NCI-H2107 treated with DMSO at 0.1 percent for 48 hours (cell line): Measurements from ENCODE around the gene TMEM179.

Experiments
- DNase-seq: peaks from one replicate; lab custom pipeline; 2025; ENCODE audit not compliant: unreplicated experiment; lab: John Stamatoyannopoulos, UW

TMEM179 gene

GRCh38 chr14:104546591-104547309 is 57.8 kb downstream of the TMEM179 start:
- DNase-seq, result no peak

GRCh38 chr14:104545942-104546501 is 58.5 kb downstream of the TMEM179 start:
- DNase-seq, result no peak

DNA sequence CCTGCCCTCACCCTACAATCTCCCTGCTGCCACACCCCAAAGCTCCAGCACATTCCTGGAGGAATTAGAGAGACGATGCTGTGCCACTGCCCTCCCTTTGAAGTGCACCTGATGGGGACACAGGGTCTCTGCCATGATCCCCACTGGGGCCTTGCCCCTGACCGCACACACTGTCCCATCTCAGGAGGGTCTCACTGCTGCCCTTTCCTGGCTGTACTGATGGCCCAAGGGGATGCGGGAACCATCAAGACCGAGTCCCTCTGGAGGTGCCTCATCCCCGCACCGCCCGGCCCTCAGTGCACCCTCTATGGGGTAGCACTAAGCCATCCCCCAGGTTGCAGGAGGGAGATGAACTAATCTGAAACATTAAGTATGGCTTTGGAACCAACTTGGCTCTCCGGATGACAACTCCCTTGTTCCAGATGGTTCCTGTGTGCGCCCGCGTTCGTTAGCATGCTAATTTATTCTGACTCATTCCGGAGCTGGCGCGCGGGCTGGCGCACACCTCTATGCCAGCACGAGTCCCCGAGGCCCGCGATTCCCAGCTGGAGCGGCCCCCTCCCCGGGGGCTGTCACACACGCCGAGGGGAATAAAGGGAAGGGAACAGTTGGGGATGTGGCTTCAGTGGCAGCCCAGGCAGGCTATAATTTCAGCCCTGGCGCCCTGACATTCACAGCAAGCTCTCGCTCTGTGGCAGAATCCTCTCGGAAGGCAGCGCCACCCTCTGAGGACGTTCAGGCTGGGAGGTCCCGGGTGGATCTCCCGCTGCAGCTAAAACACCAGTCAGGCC is 59.2 kb downstream of the TMEM179 start:
- DNase-seq, result no peak

DNA sequence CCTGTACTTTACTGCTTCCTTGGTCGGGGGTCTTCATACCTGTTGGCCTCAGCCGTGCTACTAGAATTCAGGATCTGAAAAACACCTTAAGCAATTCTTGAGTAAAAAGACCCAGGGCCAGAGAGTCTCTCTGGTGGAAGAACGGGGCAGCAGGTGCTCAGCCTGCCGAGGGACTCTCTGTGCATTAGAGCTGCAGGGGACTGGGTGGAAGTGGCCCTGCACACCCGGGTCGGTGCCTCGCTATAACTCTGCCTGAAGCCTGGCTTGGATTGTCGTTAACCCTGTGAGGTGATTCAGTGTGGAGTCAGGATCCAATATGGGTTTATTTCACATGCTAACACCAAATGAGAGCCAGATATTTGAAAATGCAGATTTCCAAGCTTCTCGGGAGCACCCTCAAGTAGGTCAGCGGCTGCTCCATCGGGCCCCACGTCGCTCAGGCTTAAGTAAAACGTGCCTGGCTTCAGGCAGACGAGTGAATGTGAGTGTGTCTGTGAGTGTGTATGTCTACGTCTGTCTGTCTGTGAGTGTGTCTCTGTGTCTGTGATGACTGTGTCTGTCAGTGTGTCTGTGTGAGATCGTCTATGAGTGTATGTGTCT is 60.1 kb downstream of the TMEM179 start:
- DNase-seq, result no peak

DNA sequence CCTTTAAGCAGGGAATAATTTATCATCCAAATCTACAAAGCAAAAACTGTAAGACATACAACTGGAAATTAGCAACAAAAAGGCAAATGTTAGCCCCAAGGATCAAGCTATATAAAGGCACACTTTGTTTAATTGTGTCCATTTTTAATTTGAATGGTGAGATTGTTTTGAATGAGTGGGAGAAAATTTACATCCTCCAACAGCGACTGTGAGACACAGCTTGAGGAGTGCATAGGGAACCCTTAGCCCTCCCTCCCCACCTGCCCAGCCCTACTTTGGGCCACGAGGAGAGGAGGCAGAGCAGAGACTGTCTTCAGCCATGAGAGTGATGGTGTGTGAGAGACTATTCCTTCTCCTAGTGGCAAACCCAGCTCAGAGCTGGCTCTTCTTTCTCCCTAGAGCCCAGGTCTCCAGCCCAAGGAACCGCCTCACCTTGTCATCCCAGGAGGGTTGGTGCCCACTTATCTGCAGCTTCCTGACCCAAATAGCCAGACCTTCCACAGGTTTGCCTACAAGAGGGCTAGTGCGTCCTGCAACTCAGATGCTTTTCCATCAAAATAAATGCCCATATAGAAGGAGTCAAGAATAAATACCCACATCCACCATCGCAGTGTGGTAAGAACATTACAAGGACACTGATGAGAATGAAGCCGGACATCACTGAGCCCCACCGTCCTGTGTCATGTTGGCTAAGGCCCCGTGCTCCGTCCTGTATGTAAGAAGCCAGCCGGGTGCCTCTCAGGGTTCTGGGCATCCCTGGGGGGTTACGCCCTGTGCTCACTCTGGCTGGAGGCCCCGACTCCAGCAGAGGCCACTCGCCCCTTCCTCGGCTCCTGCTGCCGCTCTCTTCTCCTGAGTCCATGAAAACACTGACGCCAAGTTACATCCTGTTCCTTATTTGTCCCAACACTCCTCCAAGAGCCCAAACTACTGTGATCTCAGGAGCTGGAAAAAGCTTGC is 61.4 kb downstream of the TMEM179 start:
- DNase-seq, result no peak

DNA sequence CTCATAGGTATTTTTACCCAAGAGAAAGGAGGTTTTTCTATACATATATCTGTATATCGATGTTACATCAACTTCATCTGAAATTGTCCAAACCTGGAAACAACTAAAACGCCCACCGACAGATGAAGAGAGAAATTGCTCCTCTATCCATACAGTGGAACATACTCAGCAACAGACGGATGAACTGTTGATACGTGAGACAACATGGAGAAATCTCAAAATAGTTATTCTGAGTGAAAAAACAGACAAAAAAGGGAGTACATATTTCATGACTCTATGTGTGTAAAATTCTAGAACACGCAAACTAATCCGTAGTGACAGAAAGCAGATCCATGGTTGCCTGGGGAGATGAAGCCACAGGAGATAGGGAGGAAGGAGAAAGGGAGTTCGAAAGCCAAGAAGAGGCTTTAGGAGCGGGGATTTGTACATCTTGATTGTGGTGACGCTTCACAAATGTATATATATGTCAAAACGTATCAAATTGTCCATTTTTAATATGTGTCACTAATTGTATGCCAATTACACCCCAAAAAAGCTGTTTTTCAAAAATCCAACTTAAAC is 62.6 kb downstream of the TMEM179 start:
- DNase-seq, result no peak
